HG03575 (cell line): Measurements from ENCODE around the gene RNF187.
"Not testable (repeated sequence)": the region's sequence is repeated elsewhere in the genome, so short reads cannot be mapped to it uniquely, and the experiment has no call there.

Source experiments
- ATAC-seq: cut with Tn5 transposase; IDR thresholded peaks from one replicate; pipeline ENCODE4 v1.9.1; 2021; ENCODE audit not compliant: unreplicated experiment, insufficient number of reproducible peaks, low FRiP score; ENCODE audit errors: extremely low read depth

RNF187 gene

GRCh38 chr1:228457396-228458176, 29.6 kb upstream of the RNF187 start:
- peak; percentile 70 for ATAC-seq

GRCh38 chr1:228459091-228459993, 27.8 kb upstream of the RNF187 start:
- ATAC-seq = no peak

GRCh38 chr1:228460821-228461220, 26.4 kb upstream of the RNF187 start:
- ATAC-seq = no peak

GRCh38 chr1:228462560-228462959, 24.6 kb upstream of the RNF187 start:
- ATAC-seq = no peak

- ATAC-seq = no peak
Observed at GRCh38 chr1:228463009-228463558, 24.1 kb upstream of the RNF187 start.

- no peak for ATAC-seq
Observed at GRCh38 chr1:228463559-228464455, 23.4 kb upstream of the RNF187 start.

GRCh38 chr1:228464487-228464983, 22.6 kb upstream of the RNF187 start:
- peak; percentile 63 for ATAC-seq

GRCh38 chr1:228465141-228465540, 22.0 kb upstream of the RNF187 start:
- ATAC-seq = no peak

GRCh38 chr1:228465571-228466146, 21.5 kb upstream of the RNF187 start:
- ATAC-seq = no peak

GRCh38 chr1:228468188-228468587, 19.0 kb upstream of the RNF187 start:
- not testable (repeated sequence) for ATAC-seq

- ATAC-seq = no peak
Observed at GRCh38 chr1:228469413-228470162, 17.6 kb upstream of the RNF187 start.

GRCh38 chr1:228471154-228471761, 15.9 kb upstream of the RNF187 start:
- ATAC-seq = no peak

GRCh38 chr1:228471762-228472398, 15.3 kb upstream of the RNF187 start:
- no peak for ATAC-seq

GRCh38 chr1:228472655-228473054, 14.5 kb upstream of the RNF187 start:
- ATAC-seq = no peak

- ATAC-seq = no peak
Observed at GRCh38 chr1:228474507-228474906, 12.7 kb upstream of the RNF187 start.

- ATAC-seq = no peak
Observed at GRCh38 chr1:228475812-228476211, 11.4 kb upstream of the RNF187 start.

GRCh38 chr1:228477263-228477662, 9.9 kb upstream of the RNF187 start:
- ATAC-seq = no peak
